SK-N-SH treated with all-trans-retinoic acid at 6 μM for 48 hours (cell line): ENCODE measurements around the gene LYPD8.

Experiments used
- ATAC-seq: fragments of 200-7000 bp; cut with Tn5 transposase; 3 replicates; pipeline ENCODE4 v1.9.1; 2020; ENCODE audit warnings: mild to moderate bottlenecking, moderate library complexity
- ARNTL ChIP-seq: fragments of 450-650 bp; formaldehyde crosslinking; IDR thresholded peaks from 2 replicates; pipeline ENCODE4 v1.5.0; 2020; ENCODE audit warnings: low read depth, mild to moderate bottlenecking, moderate library complexity, borderline replicate concordance
- BACH2 ChIP-seq: fragments of 250-450 bp; sonication (Bioruptor Pico); IDR thresholded peaks from 2 replicates; pipeline ENCODE4 v1.9.0; 2021; ENCODE audit warnings: mild to moderate bottlenecking, borderline replicate concordance
- ESRRG ChIP-seq: fragments of 250-450 bp; sonication (Bioruptor Pico); IDR thresholded peaks from 2 replicates; pipeline ENCODE4 v1.6.1; 2021; ENCODE audit warnings: mild to moderate bottlenecking
- GLIS3 ChIP-seq: fragments of 250-450 bp; sonication (Bioruptor Pico); IDR thresholded peaks from 2 replicates; pipeline ENCODE4 v1.5.0; 2020; ENCODE audit warnings: mild to moderate bottlenecking, moderate library complexity
- ISL1 ChIP-seq: fragments of 250-450 bp; sonication (Bioruptor Pico); IDR thresholded peaks from 2 replicates; pipeline ENCODE4 v2.1.2; 2022; ENCODE audit warnings: mild to moderate bottlenecking, moderate library complexity
- OSR1 ChIP-seq: fragments of 250-450 bp; sonication (Bioruptor Pico); IDR thresholded peaks from 2 replicates; pipeline ENCODE4 v1.8.0; 2022; ENCODE audit warnings: moderate library complexity, mild to moderate bottlenecking, inconsistent platforms
- PPARA ChIP-seq: fragments of 250-450 bp; sonication (Bioruptor Pico); IDR thresholded peaks from 2 replicates; pipeline ENCODE4 v1.5.0; 2020; ENCODE audit warnings: mild to moderate bottlenecking, borderline replicate concordance
- RARB ChIP-seq: fragments of 250-450 bp; sonication (Bioruptor Pico); IDR thresholded peaks from 2 replicates; pipeline ENCODE4 v1.8.0; 2021; ENCODE audit warnings: mild to moderate bottlenecking, moderate library complexity
- SNAI2 ChIP-seq: fragments of 250-450 bp; sonication (Bioruptor Pico); IDR thresholded peaks from 2 replicates; pipeline ENCODE4 v1.5.0; 2020; ENCODE audit warnings: mild to moderate bottlenecking, moderate library complexity
- TOX ChIP-seq: fragments of 250-450 bp; sonication (Bioruptor Pico); IDR thresholded peaks from 2 replicates; pipeline ENCODE4 v1.8.0; 2021; ENCODE audit warnings: mild to moderate bottlenecking, moderate library complexity, borderline replicate concordance
- TSHZ2 ChIP-seq: fragments of 250-450 bp; sonication (Bioruptor Pico); IDR thresholded peaks from 2 replicates; pipeline ENCODE4 v1.5.0; 2020; ENCODE audit warnings: mild to moderate bottlenecking, moderate library complexity
- ZC3H10 ChIP-seq: fragments of 250-450 bp; sonication (Bioruptor Pico); IDR thresholded peaks from 2 replicates; pipeline ENCODE4 v1.5.1; 2021; ENCODE audit warnings: mild to moderate bottlenecking, moderate library complexity
- ZFP3 ChIP-seq: fragments of 250-450 bp; sonication (Bioruptor Pico); IDR thresholded peaks from 2 replicates; pipeline ENCODE4 v1.5.0; 2020; ENCODE audit warnings: mild to moderate bottlenecking, moderate library complexity
- ZFP30 ChIP-seq: fragments of 450-650 bp; formaldehyde crosslinking; IDR thresholded peaks from 2 replicates; pipeline ENCODE4 v1.5.0; 2022; ENCODE audit warnings: mild to moderate bottlenecking, moderate library complexity
- ZNF565 ChIP-seq: fragments of 450-650 bp; formaldehyde crosslinking; conservative IDR thresholded peaks from 2 replicates; pipeline ENCODE4 v1.5.0; 2020; ENCODE audit warnings: low read depth, mild to moderate bottlenecking, moderate library complexity
- ZNF70 ChIP-seq: fragments of 450-650 bp; formaldehyde crosslinking; IDR thresholded peaks from 2 replicates; pipeline ENCODE4 v1.5.0; 2020; ENCODE audit warnings: mild to moderate bottlenecking, moderate library complexity
- ZNF8 ChIP-seq: fragments of 450-650 bp; formaldehyde crosslinking; IDR thresholded peaks from 2 replicates; pipeline ENCODE4 v1.5.0; 2020; ENCODE audit warnings: mild to moderate bottlenecking, moderate library complexity
- TF ChIP-seq, protein P1 (sequence below): fragments of 250-450 bp; sonication (Bioruptor Pico); IDR thresholded peaks from 2 replicates; pipeline ENCODE4 v1.5.1; 2021; ENCODE audit warnings: mild to moderate bottlenecking, moderate library complexity
- TF ChIP-seq, protein P2 (sequence below): fragments of 250-450 bp; sonication (Bioruptor Pico); IDR thresholded peaks from 2 replicates; pipeline ENCODE4 v1.5.1; 2020; ENCODE audit warnings: low read depth, mild to moderate bottlenecking, moderate library complexity
- TF ChIP-seq, protein P3 (sequence below): fragments of 250-450 bp; sonication (Bioruptor Pico); IDR thresholded peaks from 2 replicates; pipeline ENCODE4 v1.8.0; 2021; ENCODE audit warnings: low read depth, mild to moderate bottlenecking, moderate library complexity, borderline replicate concordance

Gene LYPD8

GRCh38 chr1:248710305-248710900 lies 45.2 kb downstream of the LYPD8 start:
- ATAC-seq: no peak
- TF ChIP-seq ZC3H10 (CRISPR knock-in tag) (no peak), TSHZ2 (no peak), TOX (CRISPR knock-in tag) (no peak), PPARA (no peak), ARNTL (CRISPR knock-in tag) (no peak), ZFP3 (CRISPR knock-in tag) (no peak), BACH2 (CRISPR knock-in tag) (no peak), ESRRG (CRISPR knock-in tag) (no peak), ZFP30 (CRISPR knock-in tag) (no peak), ZNF70 (no peak), RARB (CRISPR knock-in tag) (no peak), GLIS3 (CRISPR knock-in tag) (no peak), SNAI2 (CRISPR knock-in tag) (no peak), OSR1 (no peak)
- TF ChIP-seq, protein P1, sequence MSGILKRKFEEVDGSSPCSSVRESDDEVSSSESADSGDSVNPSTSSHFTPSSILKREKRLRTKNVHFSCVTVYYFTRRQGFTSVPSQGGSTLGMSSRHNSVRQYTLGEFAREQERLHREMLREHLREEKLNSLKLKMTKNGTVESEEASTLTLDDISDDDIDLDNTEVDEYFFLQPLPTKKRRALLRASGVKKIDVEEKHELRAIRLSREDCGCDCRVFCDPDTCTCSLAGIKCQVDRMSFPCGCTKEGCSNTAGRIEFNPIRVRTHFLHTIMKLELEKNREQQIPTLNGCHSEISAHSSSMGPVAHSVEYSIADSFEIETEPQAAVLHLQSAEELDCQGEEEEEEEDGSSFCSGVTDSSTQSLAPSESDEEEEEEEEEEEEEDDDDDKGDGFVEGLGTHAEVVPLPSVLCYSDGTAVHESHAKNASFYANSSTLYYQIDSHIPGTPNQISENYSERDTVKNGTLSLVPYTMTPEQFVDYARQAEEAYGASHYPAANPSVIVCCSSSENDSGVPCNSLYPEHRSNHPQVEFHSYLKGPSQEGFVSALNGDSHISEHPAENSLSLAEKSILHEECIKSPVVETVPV (CRISPR knock-in tag): no peak
- TF ChIP-seq, protein P2, sequence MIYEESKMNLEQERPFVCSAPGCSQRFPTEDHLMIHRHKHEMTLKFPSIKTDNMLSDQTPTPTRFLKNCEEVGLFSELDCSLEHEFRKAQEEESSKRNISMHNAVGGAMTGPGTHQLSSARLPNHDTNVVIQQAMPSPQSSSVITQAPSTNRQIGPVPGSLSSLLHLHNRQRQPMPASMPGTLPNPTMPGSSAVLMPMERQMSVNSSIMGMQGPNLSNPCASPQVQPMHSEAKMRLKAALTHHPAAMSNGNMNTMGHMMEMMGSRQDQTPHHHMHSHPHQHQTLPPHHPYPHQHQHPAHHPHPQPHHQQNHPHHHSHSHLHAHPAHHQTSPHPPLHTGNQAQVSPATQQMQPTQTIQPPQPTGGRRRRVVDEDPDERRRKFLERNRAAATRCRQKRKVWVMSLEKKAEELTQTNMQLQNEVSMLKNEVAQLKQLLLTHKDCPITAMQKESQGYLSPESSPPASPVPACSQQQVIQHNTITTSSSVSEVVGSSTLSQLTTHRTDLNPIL (CRISPR knock-in tag): no peak
- TF ChIP-seq, protein P3, sequence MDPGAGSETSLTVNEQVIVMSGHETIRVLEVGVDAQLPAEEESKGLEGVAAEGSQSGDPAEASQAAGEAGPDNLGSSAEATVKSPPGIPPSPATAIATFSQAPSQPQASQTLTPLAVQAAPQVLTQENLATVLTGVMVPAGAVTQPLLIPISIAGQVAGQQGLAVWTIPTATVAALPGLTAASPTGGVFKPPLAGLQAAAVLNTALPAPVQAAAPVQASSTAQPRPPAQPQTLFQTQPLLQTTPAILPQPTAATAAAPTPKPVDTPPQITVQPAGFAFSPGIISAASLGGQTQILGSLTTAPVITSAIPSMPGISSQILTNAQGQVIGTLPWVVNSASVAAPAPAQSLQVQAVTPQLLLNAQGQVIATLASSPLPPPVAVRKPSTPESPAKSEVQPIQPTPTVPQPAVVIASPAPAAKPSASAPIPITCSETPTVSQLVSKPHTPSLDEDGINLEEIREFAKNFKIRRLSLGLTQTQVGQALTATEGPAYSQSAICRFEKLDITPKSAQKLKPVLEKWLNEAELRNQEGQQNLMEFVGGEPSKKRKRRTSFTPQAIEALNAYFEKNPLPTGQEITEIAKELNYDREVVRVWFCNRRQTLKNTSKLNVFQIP (CRISPR knock-in tag): no peak
- TF ChIP-seq, all 23 proteins: peak for 0

DNA sequence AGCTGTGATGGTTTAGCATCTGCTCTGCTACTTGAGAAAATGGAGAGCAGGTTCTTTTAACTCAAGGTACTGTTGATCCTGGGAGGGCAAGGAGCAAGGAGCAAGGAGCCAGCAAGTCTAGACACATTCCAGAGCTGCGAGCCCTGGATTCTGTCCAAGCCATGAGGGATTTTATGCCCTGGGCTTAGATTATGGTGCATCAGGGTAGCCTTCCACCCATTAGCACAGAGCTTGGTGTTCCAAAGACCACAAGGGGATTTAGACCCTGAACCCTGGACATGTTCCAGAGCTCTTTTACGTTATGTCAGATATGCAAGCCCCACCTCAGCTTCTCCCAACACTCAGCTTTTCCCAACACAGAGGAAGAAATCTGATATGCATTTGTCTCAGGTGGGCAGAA lies 51.0 kb downstream of the LYPD8 start:
- TF ChIP-seq ZNF565 (CRISPR knock-in tag) (no peak), ISL1 (CRISPR knock-in tag) (no peak), RARB (CRISPR knock-in tag) (no peak), ZFP30 (CRISPR knock-in tag) (no peak), OSR1 (no peak), ZNF70 (no peak), GLIS3 (CRISPR knock-in tag) (no peak), ZFP3 (CRISPR knock-in tag) (no peak), ESRRG (CRISPR knock-in tag) (no peak)
- TF ChIP-seq, protein P2 (CRISPR knock-in tag): no peak
- TF ChIP-seq, protein P1 (CRISPR knock-in tag): no peak
- no peak for ATAC-seq

- ATAC-seq: no peak
- TF ChIP-seq ZNF8 (CRISPR knock-in tag): no peak
- no peak for TF ChIP-seq TSHZ2
- no peak for TF ChIP-seq ARNTL (CRISPR knock-in tag)
- no peak for TF ChIP-seq PPARA
These were observed 51.9 kb downstream of the LYPD8 start for GRCh38 chr1:248703674-248704073.
